ENCODE data around the gene LRRC75B. TPM values are rescaled to one million over a fixed set of nuclear protein-coding genes. Genes with fewer than 3 reads are reported as not detected.
"Not testable (repeated sequence)": the region's sequence is repeated elsewhere in the genome, so short reads cannot be mapped to it uniquely, and the experiment has no call there.

Gene LRRC75B
- total and polyA plus RNA-seq, 3 donors from 2014 or later: 33.0 to 162 (median 120) TPM

- peaks cover 25% of the 10 kb centered on the region for H3K4me1 ChIP-seq
- no peaks in the 10 kb centered on the region for H3K27me3 ChIP-seq
- TF ChIP-seq, protein P1, sequence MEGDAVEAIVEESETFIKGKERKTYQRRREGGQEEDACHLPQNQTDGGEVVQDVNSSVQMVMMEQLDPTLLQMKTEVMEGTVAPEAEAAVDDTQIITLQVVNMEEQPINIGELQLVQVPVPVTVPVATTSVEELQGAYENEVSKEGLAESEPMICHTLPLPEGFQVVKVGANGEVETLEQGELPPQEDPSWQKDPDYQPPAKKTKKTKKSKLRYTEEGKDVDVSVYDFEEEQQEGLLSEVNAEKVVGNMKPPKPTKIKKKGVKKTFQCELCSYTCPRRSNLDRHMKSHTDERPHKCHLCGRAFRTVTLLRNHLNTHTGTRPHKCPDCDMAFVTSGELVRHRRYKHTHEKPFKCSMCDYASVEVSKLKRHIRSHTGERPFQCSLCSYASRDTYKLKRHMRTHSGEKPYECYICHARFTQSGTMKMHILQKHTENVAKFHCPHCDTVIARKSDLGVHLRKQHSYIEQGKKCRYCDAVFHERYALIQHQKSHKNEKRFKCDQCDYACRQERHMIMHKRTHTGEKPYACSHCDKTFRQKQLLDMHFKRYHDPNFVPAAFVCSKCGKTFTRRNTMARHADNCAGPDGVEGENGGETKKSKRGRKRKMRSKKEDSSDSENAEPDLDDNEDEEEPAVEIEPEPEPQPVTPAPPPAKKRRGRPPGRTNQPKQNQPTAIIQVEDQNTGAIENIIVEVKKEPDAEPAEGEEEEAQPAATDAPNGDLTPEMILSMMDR (IDR thresholded peaks at IDR 0.05): no peak
- no peak for TF ChIP-seq POLR2A (IDR thresholded peaks at IDR 0.05)
- DNase-seq: no peak
- no peak overlapping the region for H3K27ac ChIP-seq
- 81 to 83% methylated on average over 7 to 8 of the region's 8 CpGs for WGBS, 2 donors
- intact Hi-C loops (cut with DNase I; ENCODE audit: low total_unique reads): no loop called here
- no peaks in the 10 kb centered on the region for H3K36me3 ChIP-seq (ENCODE audit: low read depth, missing control alignments)
- no peak overlapping the region for H3K4me3 ChIP-seq
- H3K9me3 ChIP-seq: no peaks in the 10 kb centered on the region
Observed at GRCh38 chr22:24599514-24599913, 6.6 kb upstream of the LRRC75B start.

GRCh38 chr22:24597076-24597475, 4.2 kb upstream of the LRRC75B start:
- H3K27me3 ChIP-seq; H3K36me3 ChIP-seq (ENCODE audit: low read depth, missing control alignments); H3K4me3 ChIP-seq; H3K9me3 ChIP-seq; DNase-seq; intact Hi-C loops (cut with DNase I; ENCODE audit: low total_unique reads): not testable (repeated sequence)
- Histone ChIP-seq H3K4me1 (peaks cover 25% of the 10 kb centered on the region), H3K27ac (peak overlapping the region in 1 of 2 donors; percentile 8)
- WGBS, 2 donors: 86 to 90% methylated on average over 9 of the region's 9 CpGs

- 84 to 85% methylated on average over 2 to 4 of the region's 4 CpGs for WGBS, 2 donors
- H3K27ac ChIP-seq: no peak overlapping the region
- H3K36me3 ChIP-seq (ENCODE audit: low read depth, missing control alignments): no peaks in the 10 kb centered on the region
- TF ChIP-seq POLR2A (IDR thresholded peaks at IDR 0.05): no peak
- TF ChIP-seq, protein P1 (IDR thresholded peaks at IDR 0.05): no peak
- H3K4me1 ChIP-seq: peaks cover 21% of the 10 kb centered on the region
- no peak overlapping the region for H3K4me3 ChIP-seq
- H3K27me3 ChIP-seq: no peaks in the 10 kb centered on the region
- DNase-seq: no peak
- H3K9me3 ChIP-seq: no peaks in the 10 kb centered on the region
- intact Hi-C loops (cut with DNase I; ENCODE audit: low total_unique reads): no loop called here
Observed at GRCh38 chr22:24595863-24596262, 3.0 kb upstream of the LRRC75B start.

- Histone ChIP-seq H3K36me3 (ENCODE audit: low read depth, missing control alignments) (no peaks in the 10 kb centered on the region), H3K27me3 (no peaks in the 10 kb centered on the region), H3K4me1 (peaks cover 27% of the 10 kb centered on the region), H3K4me3 (no peak overlapping the region), H3K27ac (peak overlapping the region in 1 of 2 donors; percentile 25), H3K9me3 (no peaks in the 10 kb centered on the region)
- TF ChIP-seq, protein P1 (IDR thresholded peaks at IDR 0.05): no peak
- TF ChIP-seq POLR2A (IDR thresholded peaks at IDR 0.05): no peak
- DNase-seq: no peak
- intact Hi-C loops (cut with DNase I; ENCODE audit: low total_unique reads): no loop called here
- WGBS, 2 donors: 93 to 100% methylated on average over 2 to 6 of the region's 6 CpGs
Observed at GRCh38 chr22:24595228-24595627, 2.4 kb upstream of the LRRC75B start.

- Histone ChIP-seq H3K4me3 (no peak overlapping the region), H3K9me3 (no peaks in the 10 kb centered on the region), H3K27ac (peak overlapping the region; percentile 25 to 88), H3K4me1 (peaks cover 33% of the 10 kb centered on the region), H3K36me3 (ENCODE audit: low read depth, missing control alignments) (no peaks in the 10 kb centered on the region), H3K27me3 (no peaks in the 10 kb centered on the region)
- 67 to 81% methylated on average over 6 to 7 of the region's 7 CpGs for WGBS, 2 donors
- intact Hi-C loops (cut with DNase I; ENCODE audit: low total_unique reads): no loop called here
- TF ChIP-seq, protein P1 (IDR thresholded peaks at IDR 0.05): no peak
- no peak for DNase-seq
Observed at GRCh38 chr22:24594569-24595120, 1.8 kb upstream of the LRRC75B start.

Data from testis (tissue), 3 donors.